NCI-H748 (cell line): Measurements from ENCODE around the gene ITPR1.

Source experiments
- DNase-seq: peaks from one replicate; lab custom pipeline; 2025; ENCODE audit not compliant: unreplicated experiment; lab: John Stamatoyannopoulos, UW

Gene ITPR1

GRCh38 chr3:4738737-4739274 lies 245.7 kb downstream of the ITPR1 start:
- DNase-seq, result no peak

- DNase-seq, result no peak
Observed at GRCh38 chr3:4739289-4740236, 246.4 kb downstream of the ITPR1 start.

DNA sequence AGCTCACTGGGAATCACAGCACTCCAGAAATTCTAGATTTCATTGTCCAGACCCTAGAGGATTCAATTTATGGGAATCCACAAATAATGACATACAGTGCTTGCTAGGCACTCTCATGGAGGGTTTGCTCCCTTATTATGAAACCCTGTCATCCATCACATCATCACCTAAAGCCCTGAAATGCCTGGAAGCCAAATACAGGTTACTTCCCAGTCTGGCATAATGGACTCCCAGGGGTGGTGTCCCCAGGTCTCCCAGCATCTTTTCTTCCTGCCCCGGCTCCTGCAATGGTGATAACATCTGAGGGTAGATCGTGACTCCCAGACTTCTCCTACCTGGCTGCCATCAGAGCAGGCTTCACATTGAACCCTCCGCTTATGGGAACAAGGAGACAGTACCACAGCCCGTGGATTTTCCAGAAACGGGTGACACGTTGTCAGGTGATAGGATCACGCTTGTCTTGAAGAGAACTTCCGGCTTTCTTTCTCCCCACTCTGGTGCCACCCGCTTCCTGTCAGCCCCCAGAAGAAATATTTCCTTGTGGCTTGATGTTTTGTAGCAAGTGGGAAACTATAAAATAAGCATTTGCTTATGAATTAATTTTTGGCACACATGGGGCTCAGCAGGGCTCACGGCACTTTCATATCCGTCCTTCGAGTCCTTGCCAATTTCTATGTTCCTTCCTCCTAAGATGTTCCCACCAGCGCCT lies 247.4 kb downstream of the ITPR1 start:
- DNase-seq, result no peak

GRCh38 chr3:4741106-4741403 lies 247.9 kb downstream of the ITPR1 start:
- DNase-seq, result no peak

- DNase-seq, result no peak
Observed at GRCh38 chr3:4741404-4742307, 248.5 kb downstream of the ITPR1 start.

DNA sequence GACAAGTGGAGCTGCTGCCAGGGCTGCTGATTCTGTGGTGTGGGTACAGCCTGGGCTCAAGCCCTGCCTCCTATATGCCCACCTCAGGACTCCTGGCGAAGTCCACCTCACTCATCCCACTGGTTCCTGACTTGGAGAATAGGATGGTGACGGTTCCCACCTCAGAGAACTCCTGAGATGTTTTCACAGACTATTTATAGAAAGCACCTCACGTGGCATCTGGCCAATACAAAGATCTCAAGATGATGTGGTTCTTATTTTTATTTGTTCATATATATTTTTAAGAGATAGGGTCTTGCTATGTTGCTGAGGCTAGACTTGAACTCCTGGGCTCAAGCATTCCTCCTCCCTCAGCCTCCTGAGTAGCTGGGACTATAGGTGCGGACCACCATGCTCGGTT lies 249.2 kb downstream of the ITPR1 start:
- DNase-seq, result no peak

- no peak for DNase-seq
Observed at GRCh38 chr3:4743371-4743770, 250.2 kb downstream of the ITPR1 start.

GRCh38 chr3:4744405-4745234 lies 251.5 kb downstream of the ITPR1 start:
- DNase-seq, result no peak

DNA sequence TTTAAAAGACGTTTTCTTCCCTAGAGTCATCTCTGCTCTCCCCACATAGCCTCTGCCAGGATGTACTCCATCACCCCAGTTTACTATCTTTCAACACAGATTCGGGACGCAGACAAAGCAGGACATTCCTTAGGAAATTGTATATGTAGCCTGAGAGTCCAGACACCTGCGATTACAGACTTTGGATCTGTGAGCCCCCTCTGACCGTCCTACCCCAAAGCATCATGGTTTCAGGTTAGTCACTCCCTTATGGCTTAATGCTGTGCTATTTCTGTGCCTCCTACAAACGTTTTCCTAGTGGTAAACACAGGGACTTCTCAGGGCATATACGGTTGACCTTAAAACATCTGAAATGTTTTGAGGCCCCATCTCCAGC lies 252.1 kb downstream of the ITPR1 start:
- DNase-seq, result no peak

- DNase-seq, result no peak
Observed at GRCh38 chr3:4746241-4746958, 253.3 kb downstream of the ITPR1 start.

- DNase-seq, result no peak
Observed at GRCh38 chr3:4748127-4748526, 255.0 kb downstream of the ITPR1 start.

DNA sequence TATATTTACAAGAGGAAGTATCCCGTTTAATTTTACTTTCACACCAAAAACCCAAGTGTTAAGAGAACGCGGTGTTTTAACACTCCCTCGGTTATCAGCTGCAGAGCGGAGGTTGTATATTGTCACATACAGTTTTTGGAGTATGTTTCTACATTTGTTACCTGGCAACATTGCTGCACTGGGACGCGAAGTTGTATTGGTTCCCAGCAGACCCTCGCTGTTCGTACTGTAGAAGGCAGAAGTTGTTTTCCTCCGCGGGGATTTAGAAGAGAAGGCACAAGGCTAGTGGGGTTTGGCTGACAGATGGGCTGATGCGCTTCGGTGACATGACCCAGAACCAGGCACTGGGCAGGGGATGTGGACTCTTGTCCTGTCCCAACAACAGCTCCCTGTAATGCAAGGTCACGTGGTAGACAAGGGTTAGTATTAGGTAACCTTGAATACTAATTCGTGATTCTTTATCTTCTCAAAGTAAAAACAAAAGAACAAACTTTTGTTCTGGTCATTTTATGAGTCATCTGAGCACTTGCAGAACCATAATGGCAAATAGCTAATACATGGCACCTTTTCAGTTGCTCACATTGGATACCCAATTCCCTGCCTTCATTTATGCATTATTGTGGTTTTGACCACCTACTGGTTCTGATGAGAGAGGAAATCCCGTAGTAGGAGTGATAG lies 255.7 kb downstream of the ITPR1 start:
- no peak for DNase-seq

DNA sequence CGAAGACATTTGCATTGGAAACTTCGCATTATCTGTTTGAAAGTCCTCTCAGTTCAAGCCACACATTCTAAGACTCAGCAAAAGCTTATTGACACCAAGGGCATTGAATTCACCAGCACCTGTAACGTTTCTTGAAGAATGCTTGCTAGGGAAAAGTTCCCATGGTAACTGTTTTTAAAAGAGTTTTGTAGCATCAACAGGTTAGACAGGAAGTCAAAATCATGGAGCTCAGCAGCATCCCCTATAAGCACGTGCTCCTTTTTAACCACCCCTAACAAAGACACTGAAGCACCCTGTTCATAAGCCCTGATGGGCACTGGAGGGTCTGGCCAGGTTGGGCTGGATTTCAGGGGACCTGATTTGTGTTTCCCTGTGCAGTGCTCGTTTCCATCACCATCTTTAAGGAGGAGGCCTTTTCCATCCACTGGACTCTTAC lies 256.4 kb downstream of the ITPR1 start:
- no peak for DNase-seq

DNA sequence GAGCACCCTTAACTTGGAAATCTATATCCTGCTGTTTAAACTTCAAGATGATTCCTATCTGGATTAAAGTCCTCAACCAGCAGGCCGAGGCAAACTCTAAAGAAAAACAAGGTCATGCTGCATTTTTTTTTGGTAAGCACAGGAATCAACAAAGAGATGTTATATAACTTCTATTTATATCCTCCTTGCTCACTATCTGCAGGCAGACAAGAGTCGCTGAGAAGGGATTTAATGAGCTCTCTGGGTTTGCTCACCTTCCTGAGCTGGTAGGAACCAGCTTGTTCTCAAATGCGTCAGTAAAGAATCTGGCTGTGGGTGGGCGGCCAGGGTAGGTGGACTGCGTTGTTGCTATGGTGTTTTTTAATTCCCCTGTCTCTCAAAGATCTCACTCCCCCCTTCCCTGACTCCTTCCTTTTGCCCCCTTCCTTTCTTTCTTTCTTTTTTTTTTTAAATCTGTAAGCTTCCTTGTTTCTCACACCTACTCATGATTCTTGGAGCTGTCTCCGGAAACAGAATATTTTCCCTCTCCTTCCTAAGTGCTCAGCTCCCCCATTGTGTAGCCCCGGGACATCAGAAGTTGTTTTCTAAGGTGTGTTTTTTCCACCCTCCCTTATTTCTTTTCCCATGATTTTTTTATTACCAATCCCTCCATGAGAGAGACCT lies 257.3 kb downstream of the ITPR1 start:
- DNase-seq, result no peak

DNA sequence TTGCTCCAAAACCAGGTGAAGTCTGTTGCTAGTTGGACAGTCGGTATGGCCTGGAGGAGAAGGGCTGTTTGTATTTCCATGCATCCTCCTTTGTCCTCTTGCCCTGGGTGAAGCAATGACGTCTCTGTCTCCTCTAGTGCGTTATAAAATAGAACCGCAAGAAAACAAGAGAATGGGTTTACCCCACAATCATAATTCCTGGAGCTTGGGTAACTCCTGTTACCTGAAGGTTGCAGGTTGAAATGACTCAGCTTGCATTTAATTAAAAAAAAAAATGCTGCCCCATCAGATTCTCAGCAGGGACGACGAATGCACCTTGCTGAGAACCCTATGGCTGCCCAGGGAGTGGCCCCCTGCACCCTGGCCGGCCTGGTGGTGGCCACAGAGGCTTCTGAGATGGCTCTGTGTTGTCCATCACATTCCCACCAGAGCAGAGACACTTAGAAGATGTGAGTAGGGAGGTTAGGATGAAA lies 257.9 kb downstream of the ITPR1 start:
- DNase-seq, result no peak

DNA sequence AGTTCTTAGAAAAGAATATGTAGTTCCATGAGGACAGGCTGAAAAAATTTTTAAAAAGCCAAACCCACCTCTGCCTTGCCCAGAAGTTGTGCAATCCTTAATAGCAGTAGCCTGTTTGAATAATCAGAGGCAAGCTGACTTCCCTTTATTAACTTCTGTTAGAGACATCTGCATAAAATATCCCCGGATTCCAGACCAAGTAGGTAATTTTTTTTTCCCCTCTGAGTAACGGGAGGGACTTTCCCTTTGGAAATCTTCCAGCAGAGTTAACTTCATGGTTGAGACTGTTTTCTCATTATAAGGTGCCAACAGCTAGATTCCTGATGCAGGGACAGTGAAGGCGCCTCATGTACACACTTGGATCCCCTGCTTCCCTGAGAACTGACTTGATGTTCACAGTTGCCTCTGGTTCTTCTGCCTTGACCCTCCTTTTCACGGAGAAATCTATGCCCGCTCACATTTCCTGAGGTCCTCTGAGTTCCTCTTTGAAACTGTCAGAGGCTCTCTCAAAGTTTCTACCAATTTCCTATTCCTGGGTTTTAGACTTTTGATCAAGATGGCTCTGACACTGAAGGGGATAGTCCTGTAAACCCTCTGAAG lies 258.5 kb downstream of the ITPR1 start:
- DNase-seq, result no peak

DNA sequence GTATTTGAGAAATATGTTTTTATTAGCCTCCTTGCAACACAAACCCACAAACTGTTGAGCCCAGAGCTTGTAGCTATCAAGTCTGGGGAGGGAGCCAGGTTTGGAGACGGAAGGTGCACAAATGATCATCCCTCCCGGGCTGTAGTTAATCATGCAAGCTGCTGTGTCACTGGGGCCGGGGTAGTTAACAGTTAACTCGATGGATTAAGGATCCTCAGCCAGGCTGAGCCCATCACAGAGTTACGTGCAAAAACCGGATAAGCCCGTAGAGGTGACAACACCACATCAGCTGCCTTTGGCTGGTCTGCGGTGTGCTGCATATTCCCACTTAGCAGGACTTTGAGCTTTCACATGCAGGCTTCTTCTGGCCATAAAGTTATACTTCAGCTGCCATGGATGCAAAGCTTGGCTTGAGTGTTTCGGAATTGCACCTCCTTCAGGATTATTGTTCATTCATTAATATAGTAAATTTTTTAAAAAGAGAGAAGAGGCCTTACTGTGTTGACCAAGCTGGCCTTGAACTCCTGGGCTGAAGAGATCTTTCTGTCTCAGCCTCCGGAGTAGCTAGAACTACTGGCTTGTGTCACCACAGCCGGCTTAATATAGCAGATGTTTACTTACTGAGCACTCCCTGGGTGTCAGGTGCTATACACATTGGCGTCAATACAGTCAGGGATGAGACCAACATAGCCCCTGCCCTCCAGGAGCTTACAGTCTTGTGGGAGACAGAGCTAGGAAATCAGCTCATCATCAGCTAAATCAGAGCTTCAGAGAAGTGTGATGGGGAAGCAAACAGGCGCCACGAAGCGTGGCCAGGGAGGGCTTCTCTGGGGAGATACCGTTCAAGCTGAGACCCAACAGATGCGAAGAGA lies 259.3 kb downstream of the ITPR1 start:
- no peak for DNase-seq
